Kidney (tissue), 14 donors: ENCODE results near the gene CCDC12. TPM values are rescaled to one million over a fixed set of nuclear protein-coding genes. Genes with fewer than 3 reads are reported as not detected.

ENCODE experiments used
- DNase-seq, 5 donors: peaks; one replicate each; pipeline ENCODE4 v3.0.0-alpha.2; 2013 to 2020
- FAIRE-seq: peaks from 2 replicates; lab custom pipeline; 2012; peaks lifted over from hg19 to GRCh38; lab: Jason Lieb, UNC
- H3K27ac ChIP-seq, 2 donors: one replicate each; pipeline ENCODE4 v1.7.0; 2013; ENCODE audit warnings: low read depth in 2 of 2, low read length in 2 of 2, inconsistent platforms in 1 of 2
- H3K27me3 ChIP-seq: one replicate; pipeline ENCODE4 v1.7.1; 2013; ENCODE audit warnings: low read length, inconsistent platforms; ENCODE audit not compliant: control insufficient read depth, insufficient read depth
- H3K36me3 ChIP-seq, 3 donors: one replicate each; pipeline versions ENCODE4 v1.7.0 to v1.7.1; 2013; ENCODE audit warnings: low read length in 3 of 3, control low read depth in 1 of 3, inconsistent platforms in 1 of 3; ENCODE audit not compliant: insufficient read depth in 3 of 3, control insufficient read depth in 2 of 3
- H3K4me1 ChIP-seq, 3 donors: one replicate each; pipeline versions ENCODE4 v1.7.0 to v1.7.1; 2013; ENCODE audit warnings: low read length in 3 of 3, inconsistent platforms in 1 of 3, low read depth in 1 of 3; ENCODE audit not compliant: control insufficient read depth in 2 of 3, insufficient read depth in 2 of 3
- H3K4me3 ChIP-seq, 3 donors: one replicate each; pipeline versions ENCODE4 v1.7.0 to v1.8.1; 2013; ENCODE audit warnings: low read length in 3 of 3, control low read depth in 1 of 3, inconsistent platforms in 1 of 3
- H3K9ac ChIP-seq, 3 donors: one replicate each; pipeline versions ENCODE4 v1.7.0 to v1.7.1; 2013; ENCODE audit warnings: low read length in 3 of 3, control low read depth in 1 of 3, inconsistent platforms in 1 of 3
- H3K9me3 ChIP-seq, 3 donors: one replicate each; pipeline versions ENCODE4 v1.7.0 to v1.7.1; 2013; ENCODE audit warnings: low read length in 3 of 3, control low read depth in 1 of 3, inconsistent platforms in 1 of 3; ENCODE audit not compliant: control insufficient read depth in 2 of 3, insufficient read depth in 1 of 3
- CTCF ChIP-seq: IDR thresholded peaks from 3 replicates; pipeline ENCODE4 v1.5.1; 2012; ENCODE audit warnings: mild to moderate bottlenecking, moderate library complexity, borderline replicate concordance; ENCODE audit not compliant: insufficient read depth; ENCODE audit errors: extremely low read depth
- intact Hi-C: fragments of 100-400 bp; cut with DNase I; formaldehyde crosslinking; loops from one replicate; pipeline ENCODE4 v1.11.1; 2022
- polyA plus RNA-seq: library from polyadenylated mRNA; stranded (reverse); fragments of 350-450 nt; fragmentation: Illumina TruSeq; extraction: RNeasy Lipid Tissue Mini Kit (QIAGEN cat#74804); gene quantifications from one replicate; pipeline ENCODE4 v1.2.3, GENCODE V29; 2014; ENCODE audit warnings: low read depth, low replicate concordance; ENCODE audit not compliant: insufficient read depth
- total RNA-seq: library from RNA; stranded (reverse); fragmentation: NEBNext Ultra II Directional; extraction: Animal tissue kit (Norgen Biotek cat#: 25700); gene quantifications from one replicate; pipeline ENCODE4 v1.2.1, GENCODE V29; 2021
- donor health status: control.
- donor health status: control.
- donor health status: control.
- donor health status: control.
- donor health status: control.
- donor health status: DM: yes; HTN: yes; CAD: no.
- donor health status: Normal renal cell carcinoma (clear cell type).

CCDC12 gene
- total and polyA plus RNA-seq, 2 donors from 2014 or later, result 59.7 to 85.6 TPM

GRCh38 chr3:46992231-46992630, 15.7 kb upstream of the CCDC12 start:
- no peaks in the 10 kb centered on the region for H3K27me3 ChIP-seq
- no peak for FAIRE-seq
- no peak for TF ChIP-seq CTCF
- peaks cover 0 to 10% (median 0%) of the 10 kb centered on the region in 3 donors for H3K4me1 ChIP-seq
- no peak overlapping the region for H3K27ac ChIP-seq
- no peak for DNase-seq
- peaks cover 0 to 6% (median 2%) of the 10 kb centered on the region in 3 donors for H3K36me3 ChIP-seq
- H3K4me3 ChIP-seq, result no peak overlapping the region
- intact Hi-C loops, result loop anchor here (10.0 kb wide), 1 partner anchor 67 kb away; no protein-coding TSS in a partner anchor
- no peaks in the 10 kb centered on the region for H3K9me3 ChIP-seq
- no peak overlapping the region for H3K9ac ChIP-seq

- FAIRE-seq (no peak), DNase-seq (peak in 1 of 5 donors; percentile 65)
- Histone ChIP-seq H3K4me3 (no peak overlapping the region), H3K4me1 (peaks cover 0 to 15% (median 0%) of the 10 kb centered on the region in 3 donors), H3K9ac (no peak overlapping the region), H3K36me3 (peaks cover 0 to 3% (median 2%) of the 10 kb centered on the region in 3 donors), H3K27me3 (no peaks in the 10 kb centered on the region), H3K27ac (no peak overlapping the region), H3K9me3 (no peaks in the 10 kb centered on the region)
- intact Hi-C loops, result loop anchor here (10.0 kb wide), 1 partner anchor 67 kb away; no protein-coding TSS in a partner anchor
- no peak for TF ChIP-seq CTCF
Observed at GRCh38 chr3:46991406-46992165, 15.0 kb upstream of the CCDC12 start.

GRCh38 chr3:46990573-46991374, 14.2 kb upstream of the CCDC12 start:
- TF ChIP-seq CTCF, result no peak
- Histone ChIP-seq H3K4me3 (no peak overlapping the region), H3K4me1 (peaks cover 0 to 15% (median 0%) of the 10 kb centered on the region in 3 donors), H3K27me3 (no peaks in the 10 kb centered on the region), H3K36me3 (peaks cover 0 to 3% (median 2%) of the 10 kb centered on the region in 3 donors), H3K9ac (no peak overlapping the region), H3K9me3 (no peaks in the 10 kb centered on the region), H3K27ac (no peak overlapping the region)
- FAIRE-seq, result no peak
- intact Hi-C loops, result loop anchor here (10.0 kb wide), 1 partner anchor 66 kb away; no protein-coding TSS in a partner anchor
- DNase-seq, result peak in 1 of 5 donors; percentile 74
